Endothelial cell of umbilical vein (primary cell): ENCODE measurements around the gene PSG6. TPM values are rescaled to one million over a fixed set of nuclear protein-coding genes. Genes with fewer than 3 reads are reported as not detected.
"Not testable (repeated sequence)": the region's sequence is repeated elsewhere in the genome, so short reads cannot be mapped to it uniquely, and the experiment has no call there.

Source experiments
- BruUV-seq: library from RNA; stranded (reverse); fragments of 400-500 nt; replicated peaks from 2 replicates; lab custom pipeline; 2021; lab: Mats Ljungman, UMichigan
- CTCF ChIA-PET: fragments of 300-600, 350-600 bp; sonication (Branson Sonifier 250); formaldehyde crosslinking; loops from one replicate; lab custom pipeline; 2021; ENCODE audit warnings: antibody characterized with exemption, inconsistent platforms; lab: Charles Lee
- POLR2A ChIA-PET: fragments of 300-600, 350-600 bp; sonication (Branson Sonifier 250); formaldehyde crosslinking; loops from one replicate; lab custom pipeline; 2021; ENCODE audit warnings: antibody characterized with exemption, inconsistent platforms; lab: Charles Lee
- DNase-seq: peaks from one replicate; pipeline ENCODE4 v3.0.0-alpha.2; 2011; ENCODE audit warnings: low read depth, low spot score
- FAIRE-seq: peaks from 2 replicates; lab custom pipeline; 2011; peaks lifted over from hg19 to GRCh38; lab: Jason Lieb, UNC
- H2AFZ ChIP-seq: 2 replicates; pipeline ENCODE4 v1.6.0; 2012; ENCODE audit warnings: low read depth, low read length, control low read depth, inconsistent platforms
- H3K27ac ChIP-seq: 2 replicates; pipeline ENCODE4 v1.5.1; 2011; ENCODE audit warnings: low read depth, mild to moderate bottlenecking, control low read depth, low read length, moderate library complexity; ENCODE audit not compliant: insufficient read depth
- H3K27me3 ChIP-seq, 2 experiments: 2 replicates each; pipeline versions ENCODE4 v1.6.0 to v1.6.1; 2011; ENCODE audit warnings: low read length in 2 of 2, mixed read lengths in 1 of 2; ENCODE audit not compliant: control insufficient read depth in 2 of 2, insufficient read depth in 2 of 2
- H3K36me3 ChIP-seq, 2 experiments: 2 replicates in 1 of 2; 3 replicates in 1 of 2; pipeline ENCODE4 v1.5.1; 2011; ENCODE audit warnings: low read length in 2 of 2, mild to moderate bottlenecking in 1 of 2, moderate library complexity in 1 of 2; ENCODE audit not compliant: control insufficient read depth in 2 of 2, insufficient read depth in 2 of 2; ENCODE audit errors: extremely low read depth in 1 of 2
- H3K4me1 ChIP-seq: 3 replicates; pipeline ENCODE4 v1.5.1; 2011; ENCODE audit warnings: mild to moderate bottlenecking, low read length; ENCODE audit not compliant: control insufficient read depth, insufficient read depth; ENCODE audit errors: extremely low read depth
- H3K4me2 ChIP-seq: 2 replicates; pipeline ENCODE4 v1.6.1; 2011; ENCODE audit warnings: low read length, control low read depth, mixed read lengths; ENCODE audit not compliant: insufficient read depth
- H3K4me3 ChIP-seq, 3 experiments: fragments of 200-600 bp in 1 of 3; sonication (generic), shearing (Covaris generic) in 1 of 3; replicated peaks in 1 of 3; 2 replicates each; pipeline ENCODE4 v1.5.1; 2011 to 2016; ENCODE audit warnings: control low read depth in 3 of 3, low read length in 3 of 3, mild to moderate bottlenecking in 2 of 3, inconsistent platforms in 1 of 3, low read depth in 1 of 3, moderate library complexity in 1 of 3; ENCODE audit not compliant: insufficient read depth in 1 of 3
- H3K79me2 ChIP-seq: 2 replicates; pipeline ENCODE4 v1.6.0; 2012; ENCODE audit warnings: low read length, inconsistent platforms; ENCODE audit not compliant: control insufficient read depth, insufficient read depth
- H3K9ac ChIP-seq: replicated peaks from 2 replicates; pipeline ENCODE3; 2011; ENCODE audit warnings: low read length, control low read depth; ENCODE audit not compliant: insufficient read depth; ENCODE audit errors: extremely low read depth
- H3K9me1 ChIP-seq: replicated peaks from 3 replicates; pipeline ENCODE4 v1.6.0; 2011; ENCODE audit warnings: mild to moderate bottlenecking, low read length; ENCODE audit not compliant: control insufficient read depth, insufficient read depth; ENCODE audit errors: extremely low read depth
- H3K9me3 ChIP-seq: replicated peaks from 2 replicates; pipeline ENCODE4 v1.5.1; 2012; ENCODE audit warnings: low read length, inconsistent platforms; ENCODE audit not compliant: control insufficient read depth, insufficient read depth
- H4K20me1 ChIP-seq: replicated peaks from 2 replicates; pipeline ENCODE3; 2011; ENCODE audit warnings: mild to moderate bottlenecking, low read length; ENCODE audit not compliant: control insufficient read depth, insufficient read depth; ENCODE audit errors: extremely low read depth
- CTCF ChIP-seq, 2 donors: IDR thresholded peaks; 1 replicate in 1 of 2; 2 replicates in 1 of 2; pipeline ENCODE4 v1.5.1; 2011; ENCODE audit warnings: low read length in 2 of 2, mild to moderate bottlenecking in 2 of 2, moderate library complexity in 2 of 2, control low read depth in 1 of 2, inconsistent platforms in 1 of 2, low read depth in 1 of 2; ENCODE audit not compliant: insufficient read depth in 1 of 2; ENCODE audit errors: extremely low read depth in 1 of 2
- GATA2 ChIP-seq: IDR thresholded peaks from 2 replicates; pipeline ENCODE4 v1.7.0; 2011; ENCODE audit warnings: low read depth, mild to moderate bottlenecking, moderate library complexity, mixed read lengths, low read length; ENCODE audit not compliant: insufficient read length, insufficient read depth
- dilution Hi-C: fragments of 300-500 bp; cut with MboI; formaldehyde crosslinking; loops from one replicate; pipeline ENCODE4 v1.15.0; 2019; ENCODE audit warnings: low sequenced_read_pairs; ENCODE audit not compliant: extremely low pct_ligation_motif_present
- intact Hi-C: fragments of 100-400 bp; cut with micrococcal nuclease; formaldehyde crosslinking; loops from one replicate; pipeline ENCODE4 v1.10.0; 2022
- polyA plus RNA-seq, 4 experiments: library from polyadenylated mRNA; depleted of rRNA in 3 of 4; stranded (reverse) in 3 of 4; unstranded in 1 of 4; fragments of >200 nt; gene quantifications; 2 replicates each; pipeline versions ENCODE4 v1.2.1 to v1.2.3, GENCODE V29; 2011 to 2012; ENCODE audit warnings: missing spikeins in 1 of 4
- total RNA-seq: library from RNA; stranded (reverse); gene quantifications from 2 replicates; pipeline ENCODE4 v1.2.3, GENCODE V29; 2021

Gene PSG6
- total and polyA plus RNA-seq, 2 donors (not counting 3 experiments of a cell fraction or from before 2014, with no cell fraction given), result not detected

DNA sequence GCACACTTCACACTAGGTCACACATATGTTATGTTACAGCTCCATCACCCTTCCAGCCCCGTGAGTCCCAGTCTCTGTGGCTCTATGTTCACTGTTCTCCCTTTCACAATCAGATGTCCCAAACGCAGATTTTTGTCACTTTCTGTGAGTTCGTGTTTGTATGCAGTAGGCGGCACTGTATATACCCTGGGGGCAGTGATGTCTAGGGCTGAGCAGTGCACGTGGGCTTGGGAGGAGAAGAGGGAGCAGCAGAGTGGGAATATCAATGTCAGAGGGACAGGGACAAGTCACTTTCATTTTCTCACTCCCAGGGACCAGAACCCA lies 60.2 kb downstream of the PSG6 start:
- ChIA-PET CTCF (no interaction called here), POLR2A (no interaction called here)
- Histone ChIP-seq H3K4me3 (no peak overlapping the region), H3K27me3 (no peaks in the 10 kb centered on the region), H3K79me2 (no peaks in the 10 kb centered on the region), H3K9ac (no peak overlapping the region), H3K9me3 (no peaks in the 10 kb centered on the region), H2AFZ (no peak overlapping the region), H3K27ac (no peak overlapping the region), H3K4me1 (no peaks in the 10 kb centered on the region), H3K9me1 (no peaks in the 10 kb centered on the region), H3K4me2 (no peak overlapping the region), H3K36me3 (no peaks in the 10 kb centered on the region), H4K20me1 (no peaks in the 10 kb centered on the region)
- intact Hi-C loops, result no loop called here
- no TSS peak for BruUV-seq
- FAIRE-seq (no peak), DNase-seq (no peak)
- dilution Hi-C loops, result no loop called here
- TF ChIP-seq GATA2 (no peak), CTCF (IDR thresholded peaks at IDR 0.05; ENCODE audit: extremely low read depth in 1 of 2, insufficient read depth in 1 of 2, low read depth in 1 of 2, low read length in 2 of 2) (peak in 1 of 2 donors; percentile 2)

GRCh38 chr19:42856866-42857543 lies 60.7 kb downstream of the PSG6 start:
- FAIRE-seq, CTCF ChIA-PET, H3K79me2 ChIP-seq, H2AFZ ChIP-seq, H3K4me1 ChIP-seq, intact Hi-C loops, H3K4me2 ChIP-seq, POLR2A ChIA-PET, DNase-seq, dilution Hi-C loops, H3K9me3 ChIP-seq, H3K27ac ChIP-seq, H3K36me3 ChIP-seq, H3K9me1 ChIP-seq, H3K4me3 ChIP-seq, H3K9ac ChIP-seq, BruUV-seq, H4K20me1 ChIP-seq, H3K27me3 ChIP-seq: not testable (repeated sequence)
- TF ChIP-seq CTCF (IDR thresholded peaks at IDR 0.05; ENCODE audit: extremely low read depth in 1 of 2, insufficient read depth in 1 of 2, low read depth in 1 of 2, low read length in 2 of 2), result peak in 1 of 2 donors; percentile 13

- H3K9ac ChIP-seq, H3K9me3 ChIP-seq, H3K79me2 ChIP-seq, H3K9me1 ChIP-seq, POLR2A ChIA-PET, FAIRE-seq, H3K27ac ChIP-seq, BruUV-seq, H3K36me3 ChIP-seq, H3K4me2 ChIP-seq, intact Hi-C loops, H4K20me1 ChIP-seq, H3K4me3 ChIP-seq, CTCF ChIA-PET, H3K4me1 ChIP-seq, H2AFZ ChIP-seq, DNase-seq, H3K27me3 ChIP-seq, dilution Hi-C loops: not testable (repeated sequence)
These were observed 62.9 kb downstream of the PSG6 start for GRCh38 chr19:42854745-42855144.
